Fibroblast of peridontal ligament (primary cell): Measurements from ENCODE around the gene PAPPA.

Source experiments
- DNase-seq: peaks from one replicate; pipeline ENCODE4 v3.0.0-alpha.2; 2010; ENCODE audit errors: extremely low read depth

Gene PAPPA

DNA sequence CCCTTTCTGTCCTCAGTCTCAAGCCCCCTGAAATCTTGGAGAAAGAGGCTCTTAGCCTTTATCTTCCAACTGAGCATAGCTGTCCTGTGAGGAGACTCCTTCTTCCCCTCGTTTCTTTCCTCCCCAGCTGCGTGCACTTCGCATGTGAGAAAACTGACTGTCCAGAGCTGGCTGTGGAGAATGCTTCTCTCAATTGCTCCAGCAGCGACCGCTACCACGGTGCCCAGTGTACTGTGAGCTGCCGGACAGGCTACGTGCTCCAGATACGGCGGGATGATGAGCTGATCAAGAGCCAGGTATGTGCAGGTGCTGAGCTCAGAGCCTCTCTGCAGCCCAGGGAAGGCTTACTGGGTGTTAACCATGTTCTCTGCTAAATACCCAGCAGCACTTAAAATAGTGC, 190.8 kb downstream of the PAPPA start:
- DNase-seq: no peak

DNA sequence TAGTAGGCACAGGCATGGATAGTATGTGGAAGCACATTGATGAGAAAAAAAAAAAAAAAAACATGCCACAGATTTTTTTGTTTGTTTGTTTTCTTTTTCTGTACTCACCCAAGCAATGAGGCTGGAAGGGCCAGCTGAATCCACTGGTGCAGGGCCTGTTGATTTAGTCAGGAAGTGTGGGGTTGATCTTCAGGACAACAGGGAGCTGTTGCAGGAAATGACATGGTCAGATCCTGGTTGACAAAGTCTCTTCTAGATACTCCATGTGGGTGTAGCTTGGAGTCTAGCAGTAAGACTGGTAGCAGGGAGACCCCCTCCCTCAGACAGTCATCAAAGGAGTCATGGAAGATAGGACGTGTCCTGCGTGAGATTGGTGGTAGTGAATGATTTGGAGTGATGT, 191.8 kb downstream of the PAPPA start:
- DNase-seq: no peak

DNA sequence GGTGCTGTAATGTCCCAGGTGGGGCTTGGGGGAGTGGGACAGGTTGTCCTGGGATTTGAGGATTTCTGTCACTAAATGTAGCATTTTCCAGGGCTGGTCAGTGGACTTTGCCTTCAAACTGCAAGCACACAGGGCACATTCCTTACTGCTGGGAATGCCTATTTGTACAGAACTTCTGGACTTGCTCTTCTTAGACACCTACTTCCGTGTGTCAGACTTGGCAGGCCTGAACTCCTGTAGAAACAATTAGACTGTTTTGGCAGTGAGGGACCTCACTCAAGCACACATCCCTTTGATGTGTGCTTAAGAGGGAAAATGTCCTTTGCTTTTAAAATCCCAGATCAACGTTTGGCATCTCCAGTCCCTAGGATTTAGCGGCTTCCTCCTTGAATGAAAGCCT, 192.2 kb downstream of the PAPPA start:
- no peak for DNase-seq

DNA sequence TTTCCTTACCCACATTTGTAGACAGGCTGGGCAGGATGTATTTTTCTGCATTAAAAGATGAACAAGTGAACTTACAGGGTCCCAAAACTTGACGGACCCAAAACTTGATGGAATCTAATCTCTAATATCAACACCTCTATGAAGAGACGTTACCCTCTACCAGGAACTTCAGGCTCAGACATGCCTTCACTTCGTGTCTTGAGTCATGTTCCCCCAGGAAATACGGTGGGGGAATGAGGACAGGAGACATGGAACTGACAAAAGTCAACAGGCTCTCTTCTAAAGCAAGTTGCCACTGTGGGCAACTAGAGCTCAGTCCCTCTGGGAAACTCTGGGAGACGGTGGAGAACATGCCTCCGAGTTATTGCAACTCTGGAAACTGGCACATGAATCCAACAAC, 196.1 kb downstream of the PAPPA start:
- no peak for DNase-seq

DNA sequence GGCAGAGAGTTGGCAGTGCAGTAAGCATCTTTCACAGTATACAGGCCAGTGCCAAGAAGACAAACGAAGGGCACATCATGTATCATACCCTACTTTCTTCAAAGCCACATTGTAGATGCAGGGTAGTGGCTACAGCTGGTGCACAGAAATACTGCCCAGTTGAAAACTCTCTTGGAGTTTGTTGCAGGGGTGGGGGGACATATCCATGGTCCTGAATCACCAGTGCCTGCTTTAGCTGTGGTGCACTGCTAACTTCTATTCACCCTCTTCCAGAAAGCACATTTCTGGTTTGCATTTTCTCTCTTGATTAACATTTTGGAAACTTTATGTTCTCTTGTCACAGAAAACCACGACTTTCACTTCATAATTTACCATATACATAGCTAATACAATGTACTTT, 196.6 kb downstream of the PAPPA start:
- no peak for DNase-seq

DNA sequence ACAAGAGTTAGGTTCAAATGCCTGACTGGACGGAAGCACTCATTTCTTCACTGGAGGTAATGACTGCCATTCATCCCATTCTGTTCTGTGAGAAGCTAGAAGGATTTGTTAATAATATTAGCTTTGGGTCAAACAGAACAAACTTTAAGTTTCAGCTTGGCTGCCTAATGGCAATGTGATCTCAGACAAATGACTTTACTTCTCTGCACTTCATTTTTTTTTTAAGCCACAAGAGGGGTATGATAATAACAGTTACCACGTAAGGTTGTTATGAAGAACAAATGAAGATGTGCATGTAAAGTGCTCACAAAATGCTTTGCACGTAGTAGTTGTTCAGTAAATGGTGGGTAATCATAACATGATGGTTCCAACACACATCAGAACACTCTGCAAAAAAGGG, 199.4 kb downstream of the PAPPA start:
- DNase-seq: no peak

DNA sequence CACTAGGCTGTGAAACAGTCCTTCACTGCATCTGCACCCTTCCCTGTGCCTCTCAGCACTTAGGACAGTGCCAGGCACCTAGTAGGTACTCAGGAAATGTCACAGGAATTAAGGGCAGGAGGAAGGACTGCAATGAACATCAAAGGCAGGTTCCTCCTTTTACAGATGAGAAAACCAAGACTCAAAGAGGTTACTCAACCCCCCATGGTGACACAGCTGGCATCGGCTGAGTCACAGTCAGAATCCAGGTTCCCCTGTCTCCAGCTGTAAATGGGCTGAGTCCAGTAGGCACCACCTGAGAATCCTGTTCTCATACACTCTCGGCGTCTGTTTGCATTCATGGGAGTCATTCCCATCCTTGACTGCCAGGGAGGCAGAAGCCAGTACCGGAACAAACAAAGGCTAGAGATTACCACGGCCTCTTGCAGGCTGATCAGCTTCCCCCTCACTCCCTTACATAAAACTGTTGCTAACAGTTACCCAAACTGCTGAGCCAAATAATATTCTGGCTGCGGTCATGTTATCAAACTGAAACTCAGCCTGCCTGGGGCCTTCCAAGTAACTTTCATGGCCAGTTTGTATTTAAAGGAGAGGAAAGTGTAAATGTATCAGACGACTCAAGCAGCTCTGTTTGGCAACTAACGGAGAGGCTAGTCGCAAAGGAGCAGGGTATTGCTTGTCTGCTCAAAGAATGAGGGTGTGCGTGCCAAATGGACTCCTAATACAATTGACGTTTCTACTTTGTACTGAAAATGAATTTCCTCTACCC, 201.7 kb downstream of the PAPPA start:
- peak; percentile 78 for DNase-seq

DNA sequence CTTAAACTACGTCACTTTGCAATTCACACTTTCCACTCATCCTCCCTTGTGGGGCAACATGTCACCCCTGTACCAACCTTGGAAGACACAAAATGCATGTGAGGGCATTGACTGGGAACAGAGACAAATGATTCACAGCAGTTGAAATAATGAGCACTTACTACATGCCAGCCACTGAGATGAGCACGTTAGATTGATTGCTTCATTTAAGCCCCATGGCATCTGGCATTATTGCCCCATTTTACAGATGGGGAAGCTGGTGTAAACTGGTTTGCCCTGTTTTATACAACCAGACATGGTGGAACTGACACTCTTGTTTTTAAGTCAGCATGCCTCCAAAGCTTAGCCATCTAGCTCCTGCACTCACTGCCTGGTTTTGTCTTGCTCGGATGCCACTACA, 204.7 kb downstream of the PAPPA start:
- DNase-seq: no peak

DNA sequence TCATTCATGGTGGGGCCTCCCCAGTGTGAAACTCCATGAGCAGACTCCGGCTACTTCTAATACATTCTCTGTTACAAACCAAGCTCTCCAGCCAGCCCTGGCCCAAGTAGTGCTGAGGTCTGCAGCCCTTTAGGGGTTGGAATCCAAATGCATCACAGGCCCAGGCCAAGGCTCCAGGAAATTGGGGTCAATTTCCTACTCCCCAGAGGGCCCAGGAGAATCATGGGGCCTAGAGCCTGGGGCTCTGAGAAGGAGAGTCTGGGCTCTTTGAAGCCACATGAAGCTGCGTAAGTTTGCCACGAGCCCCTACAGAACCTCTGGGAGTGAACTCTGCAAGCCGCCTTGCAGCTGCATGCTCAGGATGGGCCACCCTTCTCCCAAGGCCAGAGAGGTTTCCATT, 206.4 kb downstream of the PAPPA start:
- no peak for DNase-seq

DNA sequence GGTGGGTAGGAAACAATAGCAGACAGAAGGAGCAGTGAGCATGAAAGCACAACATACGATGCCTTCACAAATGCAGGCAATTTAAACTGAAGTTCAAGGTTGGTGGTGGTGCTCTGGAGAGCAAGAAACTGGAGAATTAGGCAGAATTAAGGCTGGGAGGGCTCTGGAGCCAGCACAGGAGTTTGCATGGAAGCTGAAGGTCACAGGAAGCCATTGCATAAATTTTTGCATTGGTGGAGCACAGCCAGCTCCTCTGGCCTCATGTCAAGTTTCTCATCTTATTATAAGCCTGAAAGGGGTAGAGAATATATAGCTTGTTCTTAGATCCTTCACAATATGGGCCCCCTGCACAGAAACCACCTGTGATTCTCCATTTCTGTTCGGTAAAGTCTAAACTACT, 207.4 kb downstream of the PAPPA start:
- DNase-seq: no peak

DNA sequence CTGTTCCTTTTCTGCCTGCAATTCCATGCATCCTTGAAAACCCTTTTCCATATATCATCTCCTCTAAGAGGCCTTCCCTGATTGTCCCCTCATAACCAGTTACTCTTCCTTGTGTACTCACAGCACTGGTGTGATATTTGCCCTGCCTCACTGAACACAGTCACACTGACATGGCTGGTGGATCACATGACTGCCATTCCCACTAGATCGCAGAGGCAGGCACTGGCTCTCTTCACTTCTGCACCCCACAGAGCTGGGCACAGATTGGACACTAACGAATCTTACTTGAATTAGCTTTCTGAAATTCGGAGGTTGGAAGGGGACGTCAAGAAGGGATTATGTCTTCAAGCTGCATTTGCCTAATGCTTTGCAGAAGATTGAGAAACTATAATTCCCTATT, 208.0 kb downstream of the PAPPA start:
- DNase-seq: no peak

DNA sequence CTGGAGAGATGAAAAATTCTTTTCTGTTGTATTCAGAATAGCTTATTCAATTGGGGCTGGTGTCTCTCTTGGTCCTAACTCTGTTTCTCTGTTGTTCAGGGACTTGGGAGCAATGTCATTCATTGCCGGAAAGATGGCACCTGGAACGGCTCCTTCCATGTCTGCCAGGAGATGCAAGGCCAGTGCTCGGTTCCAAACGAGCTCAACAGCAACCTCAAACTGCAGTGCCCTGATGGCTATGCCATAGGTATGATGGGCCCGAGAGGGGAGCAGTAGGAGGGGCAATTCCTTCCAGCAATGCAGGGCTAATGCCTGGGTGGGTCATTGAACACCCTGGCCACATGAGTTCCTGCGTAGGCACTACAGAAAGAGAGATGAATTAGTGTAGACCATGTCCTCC, 208.9 kb downstream of the PAPPA start:
- no peak for DNase-seq

DNA sequence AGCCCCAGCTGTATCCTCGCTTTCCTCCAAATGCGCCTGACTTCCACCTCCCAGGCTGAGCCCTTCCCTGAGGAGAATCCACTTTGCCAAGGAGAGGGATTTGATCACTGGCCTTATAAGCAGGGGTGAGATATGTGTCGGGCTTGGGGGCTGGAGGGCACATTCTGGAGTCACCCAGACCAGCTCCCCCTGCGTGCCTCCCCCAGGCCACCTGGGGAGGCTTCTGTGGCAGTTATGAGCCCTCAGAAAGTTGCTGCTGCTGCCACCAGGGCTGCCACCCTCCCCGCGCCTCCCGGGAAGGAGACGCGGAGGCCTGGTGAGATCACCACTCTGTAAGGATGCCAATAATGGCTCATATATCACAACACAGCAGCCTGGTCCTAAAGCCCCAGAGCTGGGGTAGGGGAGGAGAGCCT, 211.5 kb downstream of the PAPPA start:
- peak; percentile 82 for DNase-seq

DNA sequence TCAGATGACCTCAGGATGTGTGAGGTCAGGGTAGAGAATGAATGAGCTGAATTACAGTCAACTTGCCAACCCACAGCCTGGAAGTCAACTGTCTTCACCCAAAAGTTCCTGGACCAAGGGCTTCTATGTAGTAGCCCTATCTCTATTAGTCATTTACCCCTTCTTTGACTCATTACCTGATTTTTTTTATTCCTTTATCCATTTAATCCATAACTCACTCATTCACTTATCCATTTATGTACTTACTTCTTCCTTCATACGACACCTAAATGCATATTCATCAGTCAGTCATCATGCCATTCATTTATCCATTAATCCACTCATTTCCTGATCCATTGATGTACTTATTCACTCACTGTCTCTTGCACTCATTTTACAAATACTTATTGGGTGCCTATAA, 212.7 kb downstream of the PAPPA start:
- DNase-seq: no peak

DNA sequence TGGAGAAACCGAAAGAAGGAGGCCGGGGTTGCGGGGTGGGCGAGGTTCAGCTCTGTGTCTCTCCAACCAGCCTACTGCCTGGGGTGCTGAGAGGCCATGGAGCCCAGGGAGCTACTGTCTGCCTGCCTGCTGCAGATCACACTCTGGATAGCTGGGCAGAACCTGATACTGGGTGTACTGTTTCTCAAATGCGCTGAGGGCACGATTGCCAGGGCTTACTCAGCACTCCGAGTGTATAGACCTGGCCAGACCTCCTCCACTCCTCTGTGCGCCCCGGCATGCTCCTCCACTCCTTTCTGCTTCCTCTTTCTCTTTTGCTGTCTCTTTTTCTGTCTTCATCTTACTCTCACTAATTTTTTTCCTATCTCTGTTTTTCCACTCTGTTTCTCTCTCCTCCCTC, 215.1 kb downstream of the PAPPA start:
- no peak for DNase-seq

DNA sequence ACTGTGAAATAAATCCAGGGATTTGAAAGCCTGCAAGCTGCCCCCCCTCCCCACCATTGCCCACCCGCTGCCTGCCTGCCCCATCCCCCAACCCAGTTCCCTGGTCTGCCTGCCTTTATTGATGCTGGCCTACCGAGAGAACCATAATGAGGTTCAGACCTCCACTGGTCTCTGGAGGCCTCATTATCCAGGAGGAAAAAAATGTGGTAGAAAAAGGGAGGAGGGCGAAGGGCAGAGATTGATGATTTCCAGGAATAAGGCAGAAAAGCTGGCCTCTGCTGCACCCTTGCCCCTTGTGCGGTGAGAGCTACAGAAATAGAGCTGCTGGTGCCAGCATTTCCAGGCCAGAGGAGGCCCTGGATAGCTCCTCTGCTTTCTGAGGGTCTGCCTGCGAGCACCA, 216.1 kb downstream of the PAPPA start:
- peak; percentile 73 for DNase-seq

DNA sequence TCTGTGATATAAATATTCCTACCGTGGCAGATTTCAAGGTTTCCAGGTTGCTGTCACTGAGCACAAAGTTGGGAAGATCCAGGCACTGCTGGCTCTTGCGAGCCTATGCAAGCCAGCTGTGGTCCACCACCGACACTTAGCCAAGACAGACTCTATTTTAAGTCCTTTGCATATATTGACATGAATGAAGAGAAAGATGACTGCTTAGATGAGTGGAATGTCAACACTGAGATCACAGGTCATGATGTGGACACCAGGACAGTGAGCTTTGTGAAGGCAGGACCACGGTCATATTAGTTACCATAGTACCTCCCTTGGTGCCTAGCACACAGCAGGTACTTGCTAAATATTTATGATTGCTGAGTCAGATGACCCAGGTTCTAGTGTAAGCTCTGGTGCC, 217.0 kb downstream of the PAPPA start:
- no peak for DNase-seq

DNA sequence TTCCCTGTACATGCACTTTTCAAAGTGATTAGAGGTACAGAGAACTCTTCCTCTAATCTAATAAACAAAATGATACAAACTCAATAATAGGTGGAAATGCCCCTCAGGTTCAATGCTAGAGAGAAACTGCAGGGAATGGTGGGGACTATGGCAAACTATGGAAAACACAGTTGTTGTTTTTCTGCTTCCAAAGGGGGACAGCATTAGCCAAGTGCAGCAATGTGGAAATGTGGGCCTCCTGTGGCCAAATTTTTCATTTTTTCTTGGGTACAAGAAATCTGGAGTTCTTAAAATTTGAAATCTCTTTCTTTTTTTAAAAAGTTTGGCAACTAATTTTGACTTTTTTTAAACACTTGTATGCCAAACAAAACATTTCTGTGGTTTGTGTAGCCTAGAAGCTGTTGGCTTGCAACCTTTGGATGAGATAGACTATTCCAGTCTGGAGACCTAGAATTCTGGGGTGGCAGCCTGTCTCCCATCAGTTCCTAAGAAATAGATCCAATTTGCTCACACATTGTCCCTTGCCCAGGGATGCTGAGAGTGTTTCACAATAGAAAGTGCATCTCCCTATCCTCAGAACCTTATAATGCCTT, 218.6 kb downstream of the PAPPA start:
- peak; percentile 76 for DNase-seq

DNA sequence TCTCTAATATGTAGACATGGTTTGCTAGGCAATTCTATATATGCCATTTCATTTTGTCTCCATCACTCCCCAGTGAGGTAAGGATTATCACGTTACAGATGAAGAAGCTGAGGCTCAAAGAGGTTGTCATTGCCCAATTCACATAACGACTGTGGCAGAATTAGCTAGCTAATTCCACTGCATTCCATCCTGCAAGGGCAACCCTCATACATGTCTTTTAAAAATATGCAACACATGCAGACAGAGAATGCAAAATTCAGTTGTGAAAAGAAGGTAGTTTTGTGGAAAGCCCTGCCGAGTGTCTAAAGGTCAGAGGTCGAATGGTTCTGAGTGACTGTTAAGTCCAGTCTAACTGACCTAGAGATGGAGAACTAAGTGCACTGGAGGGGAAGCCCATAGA, 219.2 kb downstream of the PAPPA start:
- no peak for DNase-seq

DNA sequence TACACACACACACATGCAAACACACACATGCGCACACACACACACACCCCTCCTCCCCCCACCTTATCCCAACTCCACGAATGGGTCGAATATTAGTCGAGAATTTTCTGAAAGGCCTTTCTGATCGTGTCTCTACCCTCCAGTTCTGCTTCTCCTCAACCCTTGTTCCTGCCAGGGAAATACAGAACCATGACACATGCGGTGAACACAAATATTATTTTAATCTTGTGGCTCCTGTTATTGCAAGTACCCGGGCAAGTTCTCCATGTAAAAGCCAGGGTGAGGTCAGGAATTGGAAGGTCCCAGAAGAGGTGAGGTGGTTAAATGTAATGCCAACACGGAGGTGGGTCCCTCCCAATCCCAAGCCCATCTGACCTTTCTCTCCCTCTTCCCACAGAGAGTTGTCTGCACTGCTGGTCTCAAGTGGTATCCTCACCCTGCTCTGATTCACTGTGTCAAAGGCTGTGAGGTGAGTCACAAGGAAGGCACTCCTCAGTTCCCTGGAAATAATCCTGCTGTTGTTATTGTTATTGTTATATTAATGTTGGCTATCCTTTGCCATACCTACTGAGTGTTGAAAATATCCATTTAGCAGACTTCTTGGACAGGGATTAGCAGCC, 223.7 kb downstream of the PAPPA start:
- DNase-seq: peak; percentile 58

DNA sequence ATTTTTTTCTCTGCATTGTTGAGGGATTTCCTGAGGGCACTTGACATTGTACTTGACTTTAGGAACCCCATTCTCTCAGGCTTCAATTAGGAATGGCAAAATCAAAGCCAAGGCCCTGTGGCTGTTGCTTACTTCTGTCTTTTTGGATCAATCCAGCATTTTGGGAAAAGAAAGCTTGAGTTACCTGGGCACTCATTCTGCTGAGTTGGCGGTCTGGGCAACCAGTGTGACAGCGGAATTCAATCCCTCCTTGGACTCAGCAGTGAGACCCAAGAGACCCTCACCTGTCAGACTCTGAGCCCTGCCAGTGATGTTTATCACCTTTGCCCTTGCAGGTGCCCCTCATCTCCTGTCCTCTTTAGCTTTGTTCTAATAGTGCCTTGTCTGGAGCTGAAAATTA, 225.3 kb downstream of the PAPPA start:
- no peak for DNase-seq

DNA sequence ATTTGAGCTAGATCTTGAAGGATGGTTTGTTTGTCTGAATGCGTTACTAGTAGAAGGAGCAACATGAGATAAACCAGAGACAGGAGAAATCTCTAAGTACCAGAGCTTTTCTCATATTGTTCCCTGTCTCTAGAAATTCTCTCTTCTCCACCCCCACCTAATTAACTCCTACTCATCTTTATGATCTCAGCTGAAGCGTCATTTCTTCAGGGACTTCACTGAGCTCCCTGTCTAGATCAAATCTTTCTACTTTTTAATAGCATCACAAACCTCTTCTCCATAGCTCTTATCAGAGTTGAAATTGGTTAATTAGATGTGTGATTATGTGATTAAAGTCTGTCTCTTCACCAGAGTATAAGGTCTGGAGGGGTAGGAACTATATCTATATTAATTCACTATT, 226.2 kb downstream of the PAPPA start:
- DNase-seq: no peak

DNA sequence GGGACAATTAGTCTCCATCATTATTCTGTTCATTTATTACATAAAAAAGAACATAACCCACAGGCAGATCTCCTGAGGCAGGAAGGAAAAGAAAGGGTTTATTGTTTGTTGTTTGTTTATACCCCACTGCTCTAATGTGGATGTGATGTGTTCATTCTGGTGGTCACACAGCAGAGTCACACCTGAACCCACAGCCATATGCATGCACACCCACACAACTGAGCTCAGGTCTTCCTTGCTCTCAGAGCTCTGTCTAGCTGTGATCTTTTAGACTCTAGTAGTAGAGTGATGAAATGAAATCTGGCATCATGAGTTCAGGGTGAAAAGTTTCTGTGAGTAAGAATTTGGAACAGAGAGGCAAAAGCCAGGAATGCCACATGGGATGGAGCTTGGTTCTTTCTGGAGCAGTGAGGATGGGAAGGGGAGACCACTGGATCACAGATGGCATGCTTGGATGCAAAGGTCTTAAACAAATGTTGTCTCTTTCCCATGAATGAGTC, 227.0 kb downstream of the PAPPA start:
- peak; percentile 52 for DNase-seq
